Endodermal cell (in vitro differentiated cells): ENCODE measurements around the gene RUBCNL. TPM values are rescaled to one million over a fixed set of nuclear protein-coding genes. Genes with fewer than 3 reads are reported as not detected.

Experiments
- DNase-seq: peaks from one replicate; pipeline ENCODE4 v3.0.0-alpha.2; 2017
- H3K27ac ChIP-seq: 2 replicates; pipeline ENCODE4 v1.5.1; 2013; ENCODE audit warnings: mild to moderate bottlenecking, low read depth, low read length, moderate library complexity
- H3K27me3 ChIP-seq: 2 replicates; pipeline ENCODE4 v1.6.1; 2013; ENCODE audit warnings: mild to moderate bottlenecking, low read length, moderate library complexity; ENCODE audit not compliant: insufficient read depth, control insufficient read depth, poor library complexity, severe bottlenecking
- H3K36me3 ChIP-seq: 2 replicates; pipeline ENCODE4 v1.7.0; 2013; ENCODE audit warnings: mild to moderate bottlenecking, low read length, moderate library complexity; ENCODE audit not compliant: control insufficient read depth, insufficient read depth
- H3K4me1 ChIP-seq: one replicate; pipeline ENCODE4 v1.7.0; 2013; ENCODE audit warnings: low read length; ENCODE audit not compliant: control insufficient read depth, insufficient read depth
- H3K4me3 ChIP-seq: 2 replicates; pipeline ENCODE4 v1.5.1; 2013; ENCODE audit warnings: mild to moderate bottlenecking, low read length, moderate library complexity
- H3K9ac ChIP-seq: 2 replicates; pipeline ENCODE4 v1.6.1; 2013; ENCODE audit warnings: mild to moderate bottlenecking, low read length, moderate library complexity; ENCODE audit not compliant: poor library complexity, severe bottlenecking; ENCODE audit errors: extremely low read depth
- H3K9me3 ChIP-seq: 2 replicates; pipeline ENCODE4 v1.6.1; 2013; ENCODE audit warnings: mild to moderate bottlenecking, low read length, moderate library complexity; ENCODE audit not compliant: control insufficient read depth
- H3K27ac Mint-ChIP-seq: 2 replicates; pipeline ENCODE4 v1.8.0; 2020; ENCODE audit warnings: mixed read lengths
- H3K27me3 Mint-ChIP-seq: 2 replicates; pipeline ENCODE4 v1.8.0; 2021; ENCODE audit warnings: mild to moderate bottlenecking, mixed read lengths; ENCODE audit not compliant: insufficient read depth
- H3K36me3 Mint-ChIP-seq: 2 replicates; pipeline ENCODE4 v1.8.0; 2020; ENCODE audit warnings: low read depth, mixed read lengths
- H3K4me1 Mint-ChIP-seq: 2 replicates; pipeline ENCODE4 v1.8.0; 2020; ENCODE audit warnings: mixed read lengths
- H3K4me3 Mint-ChIP-seq: 2 replicates; pipeline ENCODE4 v1.8.0; 2020; ENCODE audit warnings: mild to moderate bottlenecking, moderate library complexity, mixed read lengths
- H3K9me3 Mint-ChIP-seq: 2 replicates; pipeline ENCODE4 v1.8.0; 2020; ENCODE audit warnings: mild to moderate bottlenecking, mixed read lengths
- CTCF ChIP-seq: fragments of 200-600 bp; sonication (generic); conservative IDR thresholded peaks from 2 replicates; pipeline ENCODE4 v1.5.0; 2021; ENCODE audit warnings: antibody characterized with exemption, mild to moderate bottlenecking
- WGBS, 2 experiments: methylation state at CpG; one replicate each; pipeline versions ENCODE4 v1.1.5 to v1.1.7; 2013; ENCODE audit warnings: missing lambda C conversion rate in 2 of 2, mixed read lengths in 1 of 2; ENCODE audit not compliant: insufficient coverage in 1 of 2, insufficient read length in 1 of 2; 5-methylcytosine and 5-hydroxymethylcytosine counted together
- total RNA-seq, 2 donors: library from RNA; stranded (reverse); fragmentation: NEBNext Ultra II Directional in 1 of 2; extraction: Animal tissue kit (Norgen Biotek cat#: 25700) in 1 of 2; gene quantifications; 2 replicates in 1 of 2; 3 replicates in 1 of 2; pipeline ENCODE4 v1.2.1, GENCODE V29; 2021

The RUBCNL gene
- total RNA-seq, 2 donors from 2014 or later: 3.1 to 3.6 TPM

- Histone ChIP-seq H3K27me3 (peaks cover 19% of the 10 kb centered on the region), H3K9ac (no peak overlapping the region), H3K36me3 (no peaks in the 10 kb centered on the region), H3K4me3 (no peak overlapping the region), H3K9me3 (peaks cover 20% of the 10 kb centered on the region), H3K4me1 (no peaks in the 10 kb centered on the region), H3K27ac (no peak overlapping the region)
- DNase-seq: no peak
- 90 to 100% methylated on average over 1 of the region's 1 CpG for WGBS, 2 experiments
- TF ChIP-seq CTCF: no peak
- no peak overlapping the region for H3K4me3 Mint-ChIP-seq
- peaks cover 13% of the 10 kb centered on the region for H3K4me1 Mint-ChIP-seq
- H3K36me3 Mint-ChIP-seq: peaks cover 3% of the 10 kb centered on the region
- no peak overlapping the region for H3K27ac Mint-ChIP-seq
- H3K9me3 Mint-ChIP-seq: peaks cover 20% of the 10 kb centered on the region
- H3K27me3 Mint-ChIP-seq: peaks cover 16% of the 10 kb centered on the region
These were observed 17.7 kb upstream of the RUBCNL start for GRCh38 chr13:46404733-46405100.

GRCh38 chr13:46403851-46404732 is 17.0 kb upstream of the RUBCNL start:
- H3K9me3 ChIP-seq: peaks cover 20% of the 10 kb centered on the region
- H3K36me3 ChIP-seq: no peaks in the 10 kb centered on the region
- Mint-ChIP-seq H3K4me1 (peaks cover 13% of the 10 kb centered on the region), H3K36me3 (peaks cover 3% of the 10 kb centered on the region), H3K27ac (no peak overlapping the region), H3K9me3 (peaks cover 20% of the 10 kb centered on the region), H3K4me3 (no peak overlapping the region), H3K27me3 (peaks cover 17% of the 10 kb centered on the region)
- no peaks in the 10 kb centered on the region for H3K4me1 ChIP-seq
- no peak overlapping the region for H3K27ac ChIP-seq
- no peak for DNase-seq
- TF ChIP-seq CTCF: no peak
- no peak overlapping the region for H3K4me3 ChIP-seq
- no peak overlapping the region for H3K9ac ChIP-seq
- H3K27me3 ChIP-seq: peaks cover 19% of the 10 kb centered on the region
- WGBS, 2 experiments: 86 to 91% methylated on average over 2 to 8 of the region's 8 CpGs

- H3K4me3 Mint-ChIP-seq: no peak overlapping the region
- TF ChIP-seq CTCF: no peak
- no peak overlapping the region for H3K27ac ChIP-seq
- peaks cover 17% of the 10 kb centered on the region for H3K27me3 Mint-ChIP-seq
- H3K4me1 Mint-ChIP-seq: peaks cover 18% of the 10 kb centered on the region
- peaks cover 20% of the 10 kb centered on the region for H3K9me3 ChIP-seq
- no peak for DNase-seq
- H3K27ac Mint-ChIP-seq: no peak overlapping the region
- peaks cover 3% of the 10 kb centered on the region for H3K36me3 Mint-ChIP-seq
- no peaks in the 10 kb centered on the region for H3K36me3 ChIP-seq
- H3K4me1 ChIP-seq: no peaks in the 10 kb centered on the region
- no peak overlapping the region for H3K9ac ChIP-seq
- WGBS, 2 experiments: 78 to 85% methylated on average over 2 of the region's 2 CpGs
- peaks cover 20% of the 10 kb centered on the region for H3K9me3 Mint-ChIP-seq
- peaks cover 19% of the 10 kb centered on the region for H3K27me3 ChIP-seq
- no peak overlapping the region for H3K4me3 ChIP-seq
These were observed 15.1 kb upstream of the RUBCNL start for GRCh38 chr13:46402178-46402577.
